ENCODE measurements around the gene ANKLE2. TPM values are rescaled to one million over a fixed set of nuclear protein-coding genes. Genes with fewer than 3 reads are reported as not detected.

Gene ANKLE2
- total and polyA plus RNA-seq, 8 donors = 20.0 to 39.6 (median 23.6) TPM

DNA sequence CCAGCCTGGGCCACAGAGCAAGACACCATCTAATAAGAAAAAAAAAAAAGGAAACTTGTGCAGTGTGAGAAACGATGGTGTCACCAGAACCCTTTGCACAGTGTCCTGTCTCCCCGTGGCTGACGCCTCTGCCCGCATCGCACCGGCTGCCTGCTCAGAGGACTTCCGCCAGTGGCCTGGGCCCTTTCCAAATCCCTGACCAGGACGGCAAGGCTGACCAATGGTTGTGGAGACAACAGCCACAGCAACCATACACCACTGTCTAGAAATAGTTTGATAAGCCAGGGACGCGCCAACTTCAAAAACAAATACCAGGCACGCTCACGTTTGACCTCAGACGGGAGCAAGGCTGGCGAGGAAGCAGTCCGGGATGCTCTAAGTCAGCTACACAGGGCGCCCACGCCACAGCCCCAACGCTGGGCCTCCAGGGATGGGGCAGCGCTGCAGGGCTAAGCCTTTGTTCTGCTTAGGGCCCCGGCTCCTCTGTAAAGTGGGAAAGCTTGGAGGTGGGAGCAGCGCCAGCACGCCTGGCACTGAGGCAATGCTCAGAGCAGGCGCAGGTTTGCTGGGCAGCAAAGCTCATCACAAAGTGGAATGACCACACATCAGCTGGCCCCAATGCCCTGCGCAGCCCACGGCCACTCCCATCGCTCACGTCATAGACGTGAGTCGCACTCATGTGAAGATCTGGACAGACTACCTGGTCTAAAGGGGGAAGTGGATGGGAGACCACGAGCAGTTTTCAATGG, 38.4 kb downstream of the ANKLE2 start:
- H3K27ac ChIP-seq = no peak overlapping the region
- no peak for ATAC-seq
- H3K36me3 ChIP-seq = peaks cover 9 to 55% (median 17%) of the 10 kb centered on the region in 3 donors
- FAIRE-seq = no peak
- no peaks in the 10 kb centered on the region for H3K9me3 ChIP-seq
- TF ChIP-seq, protein P1, sequence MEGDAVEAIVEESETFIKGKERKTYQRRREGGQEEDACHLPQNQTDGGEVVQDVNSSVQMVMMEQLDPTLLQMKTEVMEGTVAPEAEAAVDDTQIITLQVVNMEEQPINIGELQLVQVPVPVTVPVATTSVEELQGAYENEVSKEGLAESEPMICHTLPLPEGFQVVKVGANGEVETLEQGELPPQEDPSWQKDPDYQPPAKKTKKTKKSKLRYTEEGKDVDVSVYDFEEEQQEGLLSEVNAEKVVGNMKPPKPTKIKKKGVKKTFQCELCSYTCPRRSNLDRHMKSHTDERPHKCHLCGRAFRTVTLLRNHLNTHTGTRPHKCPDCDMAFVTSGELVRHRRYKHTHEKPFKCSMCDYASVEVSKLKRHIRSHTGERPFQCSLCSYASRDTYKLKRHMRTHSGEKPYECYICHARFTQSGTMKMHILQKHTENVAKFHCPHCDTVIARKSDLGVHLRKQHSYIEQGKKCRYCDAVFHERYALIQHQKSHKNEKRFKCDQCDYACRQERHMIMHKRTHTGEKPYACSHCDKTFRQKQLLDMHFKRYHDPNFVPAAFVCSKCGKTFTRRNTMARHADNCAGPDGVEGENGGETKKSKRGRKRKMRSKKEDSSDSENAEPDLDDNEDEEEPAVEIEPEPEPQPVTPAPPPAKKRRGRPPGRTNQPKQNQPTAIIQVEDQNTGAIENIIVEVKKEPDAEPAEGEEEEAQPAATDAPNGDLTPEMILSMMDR (IDR thresholded peaks at IDR 0.05) = no peak
- no peaks in the 10 kb centered on the region for H3K27me3 ChIP-seq
- WGBS, 2 donors = 92 to 93% methylated on average over 28 to 30 of the region's 30 CpGs
- H3K4me3 ChIP-seq = no peak overlapping the region
- intact Hi-C loops (cut with DNase I) = no loop called here
- H3K4me1 ChIP-seq = no peaks in the 10 kb centered on the region
- peak in 1 of 6 donors; percentile 50 for DNase-seq

DNA sequence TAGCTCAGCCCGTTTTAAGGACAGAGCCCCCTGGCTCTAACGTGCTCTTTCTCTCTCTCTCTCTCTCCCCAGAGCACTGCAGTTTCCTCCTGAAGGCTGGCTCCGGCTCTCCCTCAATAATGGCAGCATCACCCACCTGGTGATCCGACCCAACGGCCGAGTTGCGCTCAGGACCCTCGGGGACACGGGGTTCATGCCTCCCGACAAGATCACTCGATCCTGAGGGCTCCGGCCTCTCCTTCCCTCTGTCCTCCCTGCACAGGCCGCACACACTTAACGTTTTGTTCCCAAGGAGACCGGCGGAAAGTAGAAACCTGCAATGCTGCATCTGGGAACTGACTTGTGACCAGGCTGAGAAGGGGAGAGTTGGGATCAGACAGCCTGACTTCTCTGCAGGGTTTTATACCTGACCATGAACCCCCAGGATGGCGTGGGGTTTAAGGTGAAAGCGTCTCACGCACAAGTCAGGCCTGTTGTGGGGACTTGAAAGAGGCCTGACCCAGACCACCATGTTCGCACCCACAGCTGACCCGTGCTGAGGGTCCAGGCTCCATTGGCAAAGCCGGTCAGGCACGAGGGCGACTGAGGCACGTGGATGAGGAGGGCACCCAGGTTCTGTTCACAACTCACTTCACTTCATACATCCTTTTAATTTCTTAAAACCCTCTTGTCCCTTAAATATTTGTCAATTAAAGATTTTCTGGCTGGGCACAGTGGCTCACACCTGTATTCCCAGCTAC, 40.9 kb downstream of the ANKLE2 start:
- Histone ChIP-seq H3K4me3 (no peak overlapping the region), H3K4me1 (no peaks in the 10 kb centered on the region), H3K27me3 (no peaks in the 10 kb centered on the region), H3K27ac (no peak overlapping the region), H3K9me3 (no peaks in the 10 kb centered on the region), H3K36me3 (peaks cover 9 to 44% (median 10%) of the 10 kb centered on the region in 3 donors)
- FAIRE-seq (no peak), ATAC-seq (no peak), DNase-seq (no peak)
- TF ChIP-seq, protein P1 (IDR thresholded peaks at IDR 0.05) = no peak
- intact Hi-C loops (cut with DNase I) = no loop called here
- 92 to 94% methylated on average over 25 of the region's 25 CpGs for WGBS, 2 donors

DNA sequence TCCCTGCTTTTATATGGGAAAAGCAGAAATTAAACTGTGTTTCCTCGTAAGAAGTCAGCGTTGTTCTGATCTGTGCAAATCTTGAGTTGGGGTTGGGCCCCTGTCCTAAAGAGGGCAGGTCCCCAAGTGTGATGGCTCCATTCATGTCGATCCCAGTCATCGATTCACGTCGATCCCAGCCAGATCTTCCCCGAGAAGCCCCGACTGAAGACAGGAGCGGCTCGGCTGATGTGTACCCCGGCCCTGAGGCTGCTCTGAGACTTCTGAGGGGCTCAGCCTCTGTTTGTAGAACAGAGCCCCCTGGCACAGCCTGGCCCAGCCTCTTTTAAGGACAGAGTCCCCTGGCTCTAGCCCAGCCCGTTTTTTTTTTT, 41.7 kb downstream of the ANKLE2 start:
- no peak overlapping the region for H3K27ac ChIP-seq
- TF ChIP-seq, protein P1 (IDR thresholded peaks at IDR 0.05) = no peak
- H3K9me3 ChIP-seq = no peaks in the 10 kb centered on the region
- FAIRE-seq (no peak), DNase-seq (no peak), ATAC-seq (no peak)
- 90 to 91% methylated on average over 12 of the region's 12 CpGs for WGBS, 2 donors
- H3K36me3 ChIP-seq = peaks cover 9 to 38% (median 10%) of the 10 kb centered on the region in 3 donors
- no peaks in the 10 kb centered on the region for H3K27me3 ChIP-seq
- H3K4me3 ChIP-seq = no peak overlapping the region
- intact Hi-C loops (cut with DNase I) = no loop called here
- H3K4me1 ChIP-seq = no peaks in the 10 kb centered on the region

DNA sequence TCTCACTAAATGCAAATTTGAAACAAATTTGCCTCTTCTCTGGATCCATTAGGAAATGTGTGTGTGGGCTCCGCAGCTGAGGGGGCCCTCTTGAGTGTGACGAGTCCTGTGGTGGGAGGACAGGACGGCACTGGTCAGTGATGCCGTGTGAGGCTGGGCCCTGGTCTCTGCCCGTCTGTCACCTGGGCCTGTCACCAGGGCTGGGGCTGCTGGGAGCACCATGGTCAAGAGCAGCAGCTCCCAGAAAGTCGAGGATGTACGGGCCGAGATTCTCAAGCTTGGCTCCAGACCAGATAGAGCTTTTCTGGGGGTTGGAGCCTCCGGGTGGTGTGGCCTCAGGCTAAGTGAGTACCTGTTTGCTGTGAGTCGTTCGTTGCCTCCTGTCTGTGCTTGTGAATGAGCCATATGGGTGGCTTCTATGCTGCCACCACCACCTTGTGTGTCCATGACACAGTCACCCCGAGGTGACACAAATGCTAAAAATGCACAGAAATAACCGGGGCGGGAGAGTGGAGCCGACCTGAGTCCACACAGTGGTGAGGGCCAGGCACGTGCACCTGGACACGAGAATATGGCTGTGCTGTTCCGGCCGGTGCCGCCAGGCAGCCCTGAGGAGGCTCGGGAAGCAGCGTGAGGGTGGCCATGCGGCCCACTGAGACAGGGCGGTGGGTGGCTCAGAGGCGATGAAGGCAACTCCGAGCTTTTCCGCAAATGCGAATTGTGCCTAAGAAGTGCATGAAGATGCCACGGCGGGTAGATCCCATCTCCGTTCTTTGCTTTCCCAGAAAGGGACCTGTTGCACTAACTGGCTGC, 42.3 kb downstream of the ANKLE2 start:
- TF ChIP-seq, protein P1 (IDR thresholded peaks at IDR 0.05) = no peak
- no peak overlapping the region for H3K27ac ChIP-seq
- FAIRE-seq (no peak), ATAC-seq (no peak), DNase-seq (peak in 1 of 6 donors; percentile 71)
- no peaks in the 10 kb centered on the region for H3K9me3 ChIP-seq
- 93 to 95% methylated on average over 31 of the region's 31 CpGs for WGBS, 2 donors
- H3K4me3 ChIP-seq = no peak overlapping the region
- H3K27me3 ChIP-seq = no peaks in the 10 kb centered on the region
- intact Hi-C loops (cut with DNase I) = no loop called here
- no peaks in the 10 kb centered on the region for H3K4me1 ChIP-seq
- H3K36me3 ChIP-seq = peaks cover 3 to 34% (median 10%) of the 10 kb centered on the region in 3 donors

Measured in pancreas (tissue), 10 donors.